Measurements from ENCODE around the gene DEFB132.

Gene DEFB132

GRCh38 chr20:297925-298775, 40.6 kb downstream of the DEFB132 start:
- peak; percentile 77 for DNase-seq

- no peak for DNase-seq
Measured at GRCh38 chr20:298776-299391, 41.4 kb downstream of the DEFB132 start.

DNA sequence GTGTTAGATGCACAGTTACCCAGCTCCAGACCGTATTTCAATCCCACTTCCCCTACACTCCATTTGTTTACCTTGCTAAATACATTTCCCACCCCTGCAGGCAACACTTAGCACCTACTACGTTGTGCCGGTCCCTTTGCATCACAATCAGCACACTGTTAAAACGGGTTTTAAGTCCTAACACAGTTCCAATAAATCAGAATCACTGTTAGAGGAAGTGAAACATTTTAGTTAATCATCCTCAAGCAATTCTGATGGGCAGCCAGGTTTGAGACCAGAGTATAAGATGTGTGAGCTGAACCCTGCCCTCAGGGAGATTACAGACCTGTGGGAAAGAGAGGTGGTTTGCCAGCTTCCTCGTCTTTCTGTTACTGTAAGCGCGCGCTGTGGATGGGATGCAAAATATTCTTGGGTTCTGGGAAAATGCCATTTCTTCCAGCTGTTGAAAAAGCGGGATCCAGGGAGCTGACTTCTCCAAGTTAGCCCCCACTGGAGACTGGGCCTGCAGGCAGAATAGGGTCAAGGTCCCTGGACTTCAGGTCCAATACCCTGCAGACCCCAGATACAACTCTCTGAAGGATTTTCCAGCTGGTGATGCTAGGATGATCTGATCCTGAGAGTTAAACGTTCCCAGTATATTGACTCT, 42.9 kb downstream of the DEFB132 start:
- no peak for DNase-seq

DNA sequence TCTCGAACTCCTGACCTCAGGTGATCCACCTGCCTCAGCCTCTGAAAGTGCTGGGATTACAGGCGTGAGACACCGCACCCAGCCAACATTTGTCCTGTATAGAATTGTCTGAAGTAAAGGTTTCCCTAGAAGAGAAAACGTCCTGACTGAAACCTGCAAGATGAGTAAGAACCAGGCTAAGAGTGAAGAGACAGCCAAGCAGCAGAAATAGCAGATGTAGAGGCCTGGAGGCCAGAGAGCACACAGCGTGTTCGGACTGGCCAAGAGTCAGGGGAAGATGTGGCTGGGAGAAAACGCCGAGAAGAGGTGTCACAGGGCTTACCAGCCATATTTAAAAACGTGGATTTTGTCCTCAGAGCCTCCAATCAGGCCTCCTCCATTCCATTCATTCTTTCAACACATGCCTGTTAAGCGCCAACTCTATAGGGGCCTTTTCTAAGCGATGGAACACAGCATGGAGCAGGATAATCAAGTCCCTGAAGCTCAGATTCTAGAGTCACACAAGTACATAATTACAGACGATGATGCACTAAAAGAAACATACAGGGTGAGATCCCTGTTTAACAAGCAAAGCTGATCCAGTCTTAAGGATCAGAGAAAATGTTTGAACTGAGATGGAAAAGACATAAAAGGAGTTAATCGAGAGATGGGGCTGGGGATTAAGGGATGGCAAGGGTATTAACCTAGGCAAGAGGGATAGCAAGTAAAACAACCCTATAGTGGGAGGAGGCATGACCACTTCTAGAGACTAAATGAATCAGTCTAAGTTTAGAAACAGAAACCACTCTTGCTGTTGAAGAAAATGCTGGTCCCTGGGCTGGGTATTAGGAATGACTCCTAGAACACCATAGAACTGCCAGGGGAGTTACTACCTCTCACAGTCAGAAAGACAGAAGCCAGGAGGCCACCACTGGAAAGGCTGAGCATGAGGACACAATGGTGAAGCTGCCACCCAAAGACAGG, 44.6 kb downstream of the DEFB132 start:
- DNase-seq: no peak

DNA sequence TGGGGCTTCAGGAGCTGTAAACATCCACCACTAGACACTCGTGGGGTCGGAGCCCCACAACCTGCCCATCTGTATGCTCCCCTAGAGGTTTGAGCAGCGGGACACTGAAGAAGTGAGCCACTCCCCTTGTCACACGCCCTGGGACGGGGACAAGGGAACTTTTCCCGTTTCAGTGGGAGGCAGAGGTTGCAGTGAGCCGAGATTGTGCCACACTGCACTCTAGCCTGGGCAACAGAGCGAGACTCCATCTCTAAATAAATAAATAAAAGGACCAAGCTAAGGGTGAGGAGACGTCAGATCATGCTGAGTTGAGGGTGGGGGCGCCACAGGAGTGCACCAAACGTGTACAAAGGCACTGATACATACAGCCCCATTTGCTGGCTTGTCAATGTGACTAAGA, 48.2 kb downstream of the DEFB132 start:
- no peak for DNase-seq

DNA sequence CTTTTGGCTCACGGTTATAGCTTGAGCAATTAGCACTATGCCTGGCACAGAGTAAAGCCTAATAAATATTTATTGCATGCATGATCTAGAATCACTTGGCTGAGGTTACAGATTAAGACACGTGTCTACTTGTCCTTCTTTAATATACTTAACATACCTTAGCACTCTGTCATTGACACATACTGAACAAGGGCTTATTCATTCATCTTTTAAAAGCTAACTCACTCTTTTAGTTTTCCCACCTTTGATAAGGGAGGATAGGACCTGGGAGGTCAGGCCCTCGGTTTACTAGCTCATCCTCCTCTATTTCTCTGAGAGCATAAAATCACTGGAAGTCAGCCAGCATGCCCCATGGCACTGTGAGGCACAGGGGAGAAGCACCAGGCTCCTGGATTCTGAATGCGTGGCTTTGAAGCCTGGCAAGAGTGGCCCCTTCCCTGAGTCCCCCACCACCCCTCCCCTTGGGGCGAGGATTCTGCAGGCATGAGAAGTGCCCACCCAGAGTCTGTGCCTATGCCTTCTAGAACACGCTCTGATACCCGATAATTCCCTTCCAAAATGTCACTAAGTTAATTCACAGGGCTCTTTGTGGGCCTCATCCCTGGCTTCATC, 51.0 kb downstream of the DEFB132 start:
- DNase-seq: no peak

DNA sequence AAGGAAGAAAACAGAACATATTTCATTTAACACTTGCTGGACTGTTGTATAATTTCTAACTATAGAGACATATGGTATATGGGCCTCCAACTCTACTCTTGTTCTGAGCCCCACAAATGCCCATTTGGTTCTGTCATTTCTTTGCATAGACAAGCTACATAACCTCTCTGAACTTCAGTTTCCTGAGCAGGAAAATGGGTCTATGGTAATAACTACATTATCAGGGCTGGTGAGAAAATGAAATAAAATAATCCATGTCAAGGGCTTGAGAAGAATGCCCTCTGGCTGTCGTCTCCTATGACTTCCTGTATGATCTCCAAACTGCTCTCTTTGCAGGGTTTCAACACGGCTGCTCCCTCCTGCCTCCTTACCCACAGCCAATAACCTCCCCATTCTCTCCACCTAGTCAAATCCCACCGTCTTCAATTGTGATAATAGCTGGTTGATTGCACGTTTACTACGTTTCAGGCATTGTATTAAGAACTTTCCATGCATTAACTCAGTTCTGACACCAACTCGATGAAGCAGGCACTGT, 51.8 kb downstream of the DEFB132 start:
- DNase-seq: peak; percentile 42

DNA sequence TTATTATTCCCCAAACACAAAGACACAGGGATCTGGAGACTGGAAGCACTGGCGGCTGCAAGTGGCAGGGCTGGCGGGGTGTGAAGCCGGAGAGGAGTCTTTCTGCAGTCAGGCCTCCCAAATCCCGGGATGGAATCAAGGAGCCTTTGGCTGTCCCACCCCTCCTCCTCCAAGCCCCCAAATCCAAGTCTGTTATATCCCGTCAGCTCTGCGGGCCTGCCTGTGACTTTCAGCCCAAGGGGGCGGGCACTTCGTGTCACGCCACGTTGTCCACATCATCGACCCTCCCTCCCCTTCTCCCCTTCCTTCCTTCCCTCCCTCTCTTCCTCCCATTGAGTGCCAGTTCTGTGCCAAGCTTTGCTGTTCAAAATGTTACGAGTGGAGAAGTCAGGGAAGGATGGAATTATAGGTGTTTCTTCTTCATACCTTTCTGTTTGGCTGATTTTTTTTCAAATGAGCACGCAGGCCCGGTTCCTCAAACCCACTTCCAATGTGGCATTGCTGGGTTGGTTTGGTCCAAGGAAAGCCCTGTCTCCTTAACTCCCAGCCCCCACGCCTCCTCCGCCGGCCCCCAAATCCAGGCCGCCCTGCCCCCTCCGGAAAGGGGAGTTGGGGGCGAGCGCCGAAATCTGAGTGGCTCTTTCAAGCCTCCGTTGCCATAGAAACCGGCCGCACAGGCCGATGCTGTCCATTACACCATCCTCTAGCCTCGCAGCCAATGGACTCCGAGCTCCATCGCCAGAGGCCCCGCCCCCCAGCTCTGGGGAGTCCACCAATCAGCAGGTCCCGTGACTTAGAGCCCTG, 52.5 kb downstream of the DEFB132 start:
- DNase-seq: peak; percentile 98

GRCh38 chr20:310645-311044, 53.1 kb downstream of the DEFB132 start:
- no peak for DNase-seq

Measured in hematopoietic multipotent progenitor cell treated with erythropoietin and hydrocortisone succinate and interleukin-3 and kit ligand, for 6 days (in vitro differentiated cells).